ENCODE data around the gene UCHL3. TPM values are rescaled to one million over a fixed set of nuclear protein-coding genes. Genes with fewer than 3 reads are reported as not detected.

The UCHL3 gene
- total and polyA plus RNA-seq, 2 of the 4 experiments (the other 2 are of a cell fraction), result 63.8 to 68.3 TPM

DNA sequence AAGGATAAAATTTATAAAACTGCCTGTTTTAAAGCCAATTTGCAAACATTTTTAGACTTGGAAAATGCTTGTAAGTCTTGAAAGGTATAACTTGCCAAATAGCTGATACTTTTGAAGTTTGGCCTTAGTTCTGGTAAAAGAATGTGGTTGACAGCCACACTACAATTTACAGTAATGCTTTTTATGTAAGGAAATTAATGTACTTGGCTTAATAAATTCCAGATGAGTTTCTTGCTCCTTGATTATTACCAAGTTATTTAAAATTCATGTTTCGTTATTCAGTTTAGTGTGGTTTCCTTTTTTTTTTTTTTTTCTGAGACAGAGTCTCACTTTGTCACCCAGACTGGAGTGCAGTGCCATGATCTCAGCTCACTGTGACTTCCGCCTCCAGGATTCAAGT is 101.4 kb downstream of the UCHL3 start:
- H3K14ac ChIP-seq (replicated peaks; ENCODE audit: low read depth, low read length), result no peak overlapping the region
- no peak overlapping the region for H2AFZ ChIP-seq (replicated peaks; ENCODE audit: low read length, poor library complexity)
- H2BK120ac ChIP-seq (ENCODE audit: low read depth, low read length), result no peak overlapping the region
- no peak overlapping the region for H4K91ac ChIP-seq (ENCODE audit: insufficient read depth, low read depth, low read length)
- H3K23ac ChIP-seq (ENCODE audit: low read depth, low read length), result no peak overlapping the region
- H3K4ac ChIP-seq (ENCODE audit: low read depth, low read length), result no peak overlapping the region
- H3K9me3 ChIP-seq (ENCODE audit: control insufficient read depth, insufficient read depth, low read length), result no peaks in the 10 kb centered on the region
- no peak for DNase-seq
- no peak overlapping the region for H4K5ac ChIP-seq (ENCODE audit: low read depth, low read length)
- H2BK15ac ChIP-seq (ENCODE audit: low read depth, low read length), result no peak overlapping the region
- intact Hi-C loops (cut with micrococcal nuclease) (no loop called here), dilution Hi-C loops (cut with HindIII; ENCODE audit: low sequenced_read_pairs, unreplicated experiment) (no loop called here), in situ Hi-C loops (cut with MboI; ENCODE audit: low sequenced_read_pairs) (no loop called here)
- H2AK5ac ChIP-seq (ENCODE audit: low read depth, low read length), result no peak overlapping the region
- H3K27me3 ChIP-seq (ENCODE audit: control insufficient read depth, insufficient read depth, low read length), result no peaks in the 10 kb centered on the region
- WGBS, 2 experiments (ENCODE audit: extremely low coverage in 2 of 2, insufficient read length in 1 of 2), result no CpG with 5 or more reads among the region's 2 CpGs
- H2BK5ac ChIP-seq (ENCODE audit: low read depth, low read length, poor library complexity, severe bottlenecking), result no peak overlapping the region
- BruUV-seq (replicated peaks), result no TSS peak
- H3K79me1 ChIP-seq (ENCODE audit: low read depth in 1 of 2, low read length in 2 of 2), result peaks cover 8 to 59% of the 10 kb centered on the region in 2 experiments
- ATAC-seq (ENCODE audit: low read depth), result no peak
- no peak overlapping the region for H3K18ac ChIP-seq (ENCODE audit: low read depth, low read length)
- no peak overlapping the region for H2BK20ac ChIP-seq (ENCODE audit: low read depth, low read length)
- H3K27ac ChIP-seq (ENCODE audit: insufficient read depth, low read length), result no peak overlapping the region
- peaks cover 15% of the 10 kb centered on the region for H3K4me1 ChIP-seq (ENCODE audit: control insufficient read depth, insufficient read depth, low read length)
- peaks cover 21% of the 10 kb centered on the region for H3K9me1 ChIP-seq (ENCODE audit: insufficient read depth, low read length)
- no peak overlapping the region for H3K56ac ChIP-seq (ENCODE audit: extremely low read depth, insufficient read depth, low read length)
- CTCF ChIA-PET, result no interaction called here
- H4K20me1 ChIP-seq (ENCODE audit: insufficient read depth, low read length), result peaks cover 87% of the 10 kb centered on the region
- POLR2A ChIA-PET (ENCODE audit: unreplicated experiment), result no interaction called here
- no peak overlapping the region for H3K4me2 ChIP-seq (ENCODE audit: low read depth, low read length)
- no peak overlapping the region for H2AK9ac ChIP-seq (replicated peaks; ENCODE audit: low read depth, low read length, poor library complexity)
- TF ChIP-seq RCOR1 (IDR thresholded peaks at IDR 0.05; ENCODE audit: insufficient replicate concordance, low read length) (no peak), BHLHE40 (IDR thresholded peaks at IDR 0.05; ENCODE audit: low read depth, low read length) (no peak)
- H3K36me3 ChIP-seq (ENCODE audit: control insufficient read depth, insufficient read depth, low read length), result peaks cover 1% of the 10 kb centered on the region; the same call in 1 of the 2 replicates
- no peak overlapping the region for H3K4me3 ChIP-seq (ENCODE audit: insufficient read depth, low read depth, low read length)
- H4K8ac ChIP-seq (ENCODE audit: low read depth in 2 of 2, low read length in 2 of 2), result no peak overlapping the region
- no peak overlapping the region for H3K9ac ChIP-seq (ENCODE audit: low read depth, low read length)
